Thoracic aorta (tissue), 2 donors: ENCODE results near the gene KRTAP10-12. TPM values are rescaled to one million over a fixed set of nuclear protein-coding genes. Genes with fewer than 3 reads are reported as not detected.
"Not testable (repeated sequence)": the region's sequence is repeated elsewhere in the genome, so short reads cannot be mapped to it uniquely, and the experiment has no call there.

Experiments used
- ATAC-seq: fragments of 150-250 bp; one replicate; pipeline ENCODE4 v1.8.0; 2017; ENCODE audit warnings: low read depth; ENCODE audit not compliant: insufficient number of reproducible peaks, low FRiP score
- DNase-seq: peaks from one replicate; pipeline ENCODE4 v3.0.0-alpha.2; 2020; ENCODE audit warnings: low spot score
- H3K27ac ChIP-seq, 2 donors: fragments of 200-600 bp; sonication (generic); 1 replicate in 1 of 2; 2 replicates in 1 of 2; pipeline ENCODE4 v1.5.1; 2016; ENCODE audit warnings: mild to moderate bottlenecking in 2 of 2, moderate library complexity in 2 of 2
- H3K27me3 ChIP-seq: fragments of 200-600 bp; sonication (generic); replicated peaks from 2 replicates; pipeline ENCODE4 v1.6.0; 2016; ENCODE audit warnings: mild to moderate bottlenecking; ENCODE audit not compliant: insufficient read depth
- H3K36me3 ChIP-seq: fragments of 200-600 bp; sonication (generic); one replicate; pipeline ENCODE4 v1.5.1; 2016
- H3K4me1 ChIP-seq, 2 donors: fragments of 200-600 bp; sonication (generic); 1 replicate in 1 of 2; 2 replicates in 1 of 2; pipeline versions ENCODE4 v1.5.1 to v1.6.0; 2016; ENCODE audit warnings: low read depth in 2 of 2, mild to moderate bottlenecking in 1 of 2; ENCODE audit not compliant: control insufficient read depth in 1 of 2
- H3K4me3 ChIP-seq: fragments of 200-600 bp; sonication (generic); 2 replicates; pipeline ENCODE4 v1.5.1; 2016; ENCODE audit warnings: mild to moderate bottlenecking
- H3K9me3 ChIP-seq: fragments of 200-600 bp; sonication (generic); 2 replicates; pipeline ENCODE4 v1.5.1; 2016
- total RNA-seq, 2 donors: library from RNA; depleted of rRNA; stranded (reverse); fragments of >200 nt; gene quantifications; one replicate each; pipeline versions ENCODE4 v1.1.0 to v1.2.3, GENCODE V29; 2016
- TF ChIP-seq, protein P1 (sequence below): fragments of 200-600 bp; sonication (generic); IDR thresholded peaks from one replicate; pipeline ENCODE4 v1.5.1; 2019; ENCODE audit warnings: antibody characterized with exemption

Gene KRTAP10-12
- total RNA-seq, 2 donors from 2014 or later, result not detected

DNA sequence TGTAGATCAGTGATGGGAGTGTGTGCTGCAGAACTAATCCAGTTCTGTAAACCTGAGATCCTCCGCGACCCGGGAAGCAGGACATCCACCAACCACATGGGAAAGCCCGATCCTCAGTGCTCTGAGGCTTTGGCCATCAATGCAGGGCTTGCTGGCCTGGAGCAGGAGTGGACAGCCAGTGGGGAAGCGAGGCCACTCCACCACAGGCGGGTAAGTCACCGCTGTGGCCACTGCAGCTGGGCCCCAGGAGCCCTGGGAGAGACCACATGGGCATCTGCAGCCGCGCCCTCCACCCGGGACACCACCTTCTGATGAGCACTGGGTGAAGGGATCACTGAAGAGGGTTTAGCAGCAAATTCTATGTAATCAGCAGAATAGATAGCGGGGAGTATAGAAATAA is 15.8 kb upstream of the KRTAP10-12 start:
- no peak for DNase-seq
- ATAC-seq, result no peak
- Histone ChIP-seq H3K36me3 (no peaks in the 10 kb centered on the region), H3K9me3 (no peaks in the 10 kb centered on the region), H3K4me1 (no peaks in the 10 kb centered on the region), H3K27ac (no peak overlapping the region), H3K4me3 (no peak overlapping the region), H3K27me3 (no peaks in the 10 kb centered on the region)
- TF ChIP-seq, protein P1, sequence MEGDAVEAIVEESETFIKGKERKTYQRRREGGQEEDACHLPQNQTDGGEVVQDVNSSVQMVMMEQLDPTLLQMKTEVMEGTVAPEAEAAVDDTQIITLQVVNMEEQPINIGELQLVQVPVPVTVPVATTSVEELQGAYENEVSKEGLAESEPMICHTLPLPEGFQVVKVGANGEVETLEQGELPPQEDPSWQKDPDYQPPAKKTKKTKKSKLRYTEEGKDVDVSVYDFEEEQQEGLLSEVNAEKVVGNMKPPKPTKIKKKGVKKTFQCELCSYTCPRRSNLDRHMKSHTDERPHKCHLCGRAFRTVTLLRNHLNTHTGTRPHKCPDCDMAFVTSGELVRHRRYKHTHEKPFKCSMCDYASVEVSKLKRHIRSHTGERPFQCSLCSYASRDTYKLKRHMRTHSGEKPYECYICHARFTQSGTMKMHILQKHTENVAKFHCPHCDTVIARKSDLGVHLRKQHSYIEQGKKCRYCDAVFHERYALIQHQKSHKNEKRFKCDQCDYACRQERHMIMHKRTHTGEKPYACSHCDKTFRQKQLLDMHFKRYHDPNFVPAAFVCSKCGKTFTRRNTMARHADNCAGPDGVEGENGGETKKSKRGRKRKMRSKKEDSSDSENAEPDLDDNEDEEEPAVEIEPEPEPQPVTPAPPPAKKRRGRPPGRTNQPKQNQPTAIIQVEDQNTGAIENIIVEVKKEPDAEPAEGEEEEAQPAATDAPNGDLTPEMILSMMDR, result no peak

DNA sequence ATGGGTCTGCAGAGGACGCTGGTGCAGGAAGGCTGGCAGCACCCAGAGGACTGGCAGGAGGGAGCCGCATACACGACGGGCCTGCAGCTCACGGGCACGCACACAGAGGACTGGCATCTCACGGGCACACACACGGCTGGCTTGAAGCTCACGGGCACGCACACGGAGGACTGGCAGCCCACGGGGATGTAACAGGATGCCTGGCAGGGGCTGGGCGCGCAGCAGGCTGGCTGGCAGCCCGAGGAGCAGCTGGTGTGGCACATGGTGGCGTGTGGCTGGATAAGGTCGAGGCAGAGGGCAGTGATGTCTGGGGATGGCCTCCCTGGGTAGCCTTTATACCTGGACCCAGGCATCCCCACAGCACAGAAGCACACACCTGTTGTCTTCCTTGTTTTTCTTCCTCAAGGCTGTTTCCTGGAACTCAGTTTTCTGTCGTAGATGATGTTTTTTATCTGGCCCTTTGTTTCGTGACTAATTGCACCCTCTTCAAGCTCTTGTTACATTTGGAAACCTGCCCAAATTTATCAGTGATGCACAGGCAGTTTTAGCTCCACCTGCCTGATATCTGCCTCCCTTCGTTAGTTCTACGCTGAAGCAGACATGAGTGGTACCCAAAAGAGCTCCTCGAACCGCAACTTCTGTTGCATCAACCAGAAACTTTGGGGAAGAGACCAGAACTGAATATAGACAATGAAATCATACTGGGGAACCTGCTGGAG is 15.0 kb upstream of the KRTAP10-12 start, which contains the start of gene KRTAP12-1:
Gene KRTAP12-1 (minus strand): TSS at position 303 of the 719 bp plus-strand sequence. CDS start 40 bp downstream, at position 263.
- H3K4me1 ChIP-seq, result no peaks in the 10 kb centered on the region
- no peak for DNase-seq
- H3K27me3 ChIP-seq, result no peaks in the 10 kb centered on the region
- no peaks in the 10 kb centered on the region for H3K36me3 ChIP-seq
- no peak for ATAC-seq
- H3K27ac ChIP-seq, result no peak within 1 kb of the TSS
- H3K9me3 ChIP-seq, result no peaks in the 10 kb centered on the region
- no peak within 1 kb of the TSS for H3K4me3 ChIP-seq
- TF ChIP-seq, protein P1, result no peak

DNA sequence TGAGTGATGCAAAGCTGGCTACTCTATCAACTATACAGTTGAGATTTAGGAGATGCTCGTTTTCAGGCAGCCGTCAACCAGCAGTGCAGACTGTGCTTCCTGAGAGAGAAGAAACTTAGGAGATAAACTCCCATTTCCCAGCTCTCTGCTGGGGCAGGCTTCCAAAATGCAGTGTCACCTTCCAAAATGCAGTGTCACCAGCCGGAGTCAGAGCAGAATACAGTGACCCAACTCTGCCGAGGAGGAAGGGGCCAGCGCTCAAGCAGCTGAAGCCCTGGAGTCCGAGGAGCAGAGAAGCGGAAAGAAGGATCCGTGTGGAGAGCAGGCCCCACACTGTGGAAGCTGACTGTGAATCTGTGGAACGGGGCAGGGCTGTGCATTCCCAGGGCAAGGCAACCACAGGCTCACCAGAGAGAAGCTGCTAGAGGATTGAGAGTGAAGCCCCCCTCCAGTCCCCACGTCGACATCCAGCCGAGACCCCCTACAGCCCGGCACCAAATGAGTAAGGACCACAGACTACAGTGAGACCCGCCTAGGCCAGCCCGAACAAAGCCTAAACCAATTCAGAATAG is 14.3 kb upstream of the KRTAP10-12 start:
- H3K36me3 ChIP-seq, result no peaks in the 10 kb centered on the region
- no peak overlapping the region for H3K27ac ChIP-seq
- no peaks in the 10 kb centered on the region for H3K4me1 ChIP-seq
- H3K9me3 ChIP-seq, result no peaks in the 10 kb centered on the region
- ATAC-seq, result no peak
- DNase-seq, result no peak
- TF ChIP-seq, protein P1, result no peak
- no peaks in the 10 kb centered on the region for H3K27me3 ChIP-seq
- H3K4me3 ChIP-seq, result no peak overlapping the region

DNA sequence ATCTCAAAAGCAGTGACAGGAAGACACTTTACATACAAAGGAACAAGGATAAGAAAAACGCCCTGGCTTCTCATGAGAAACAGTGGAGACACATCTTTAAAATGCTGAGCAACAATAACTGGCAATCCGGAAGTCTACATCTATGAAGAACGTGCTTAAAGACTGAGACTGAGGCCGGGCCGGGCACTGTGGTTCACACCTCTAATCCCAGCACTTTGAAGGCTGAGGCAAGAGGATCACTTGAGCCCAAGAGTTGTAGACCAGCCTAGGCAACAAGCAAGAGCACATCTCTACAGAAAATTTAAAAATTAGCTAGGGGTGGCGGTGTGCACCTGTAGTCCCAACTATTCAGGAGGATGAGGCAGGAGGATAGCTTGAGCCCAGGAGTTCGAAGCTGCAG is 12.9 kb upstream of the KRTAP10-12 start:
- ATAC-seq (no peak), DNase-seq (no peak)
- Histone ChIP-seq H3K36me3 (no peaks in the 10 kb centered on the region), H3K4me3 (no peak overlapping the region), H3K9me3 (no peaks in the 10 kb centered on the region), H3K4me1 (no peaks in the 10 kb centered on the region), H3K27ac (no peak overlapping the region), H3K27me3 (no peaks in the 10 kb centered on the region)
- TF ChIP-seq, protein P1, result no peak

DNA sequence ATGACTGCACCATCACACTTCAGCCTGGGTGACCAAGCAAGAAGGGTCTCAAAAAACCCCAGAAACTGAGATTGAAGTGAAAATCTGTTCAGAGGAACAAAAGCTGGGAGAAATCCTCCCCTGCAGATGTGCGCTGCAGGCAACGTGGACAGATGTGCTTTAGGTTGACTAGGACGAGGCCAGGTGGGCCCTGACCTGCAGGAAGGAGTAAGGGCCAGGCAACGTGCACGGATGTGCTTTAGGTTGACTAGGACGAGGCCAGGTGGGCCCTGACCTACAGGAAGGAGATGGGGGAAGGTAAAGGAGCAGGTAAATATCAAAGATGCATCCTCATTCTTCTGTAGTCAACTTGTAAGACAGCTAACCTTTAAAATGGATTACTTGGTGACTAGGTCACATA is 12.5 kb upstream of the KRTAP10-12 start:
- Histone ChIP-seq H3K27me3 (no peaks in the 10 kb centered on the region), H3K36me3 (no peaks in the 10 kb centered on the region), H3K4me3 (no peak overlapping the region), H3K9me3 (no peaks in the 10 kb centered on the region), H3K27ac (no peak overlapping the region), H3K4me1 (no peaks in the 10 kb centered on the region)
- ATAC-seq, result no peak
- TF ChIP-seq, protein P1, result no peak
- no peak for DNase-seq

DNA sequence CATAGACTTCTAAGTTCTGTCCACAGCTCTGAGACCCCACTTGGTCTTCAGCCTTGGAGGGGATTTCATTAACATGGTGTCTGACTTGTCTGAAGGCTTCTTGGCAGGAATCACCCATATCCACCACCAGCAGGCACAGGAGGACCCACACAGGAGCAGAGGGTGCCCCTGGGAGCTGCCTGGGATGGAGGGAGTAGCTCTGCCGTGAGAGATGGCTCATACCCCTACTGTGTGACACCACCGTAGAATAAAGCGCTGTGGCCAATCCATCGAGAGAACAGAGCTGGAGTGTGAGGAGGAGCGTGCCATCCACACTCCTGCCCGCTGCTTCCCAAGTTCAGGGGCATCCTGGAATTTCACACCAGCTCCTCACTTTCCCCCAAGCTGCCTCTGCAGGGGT is 11.9 kb upstream of the KRTAP10-12 start:
- not testable (repeated sequence) for ATAC-seq, H3K4me3 ChIP-seq, H3K9me3 ChIP-seq, H3K27ac ChIP-seq, H3K36me3 ChIP-seq, H3K27me3 ChIP-seq, DNase-seq, H3K4me1 ChIP-seq
